NCI-H1417 (cell line): Measurements from ENCODE around the gene KRTAP10-3.
A peak's percentile ranks its signal among the peaks of the same experiment; 100 is the strongest.
"Not testable (repeated sequence)": the region's sequence is repeated elsewhere in the genome, so short reads cannot be mapped to it uniquely, and the experiment has no call there.

ENCODE experiments used
- DNase-seq, 3 experiments: peaks; one replicate each; lab custom pipeline; 2025; lab: John Stamatoyannopoulos, UW

The KRTAP10-3 gene

DNA sequence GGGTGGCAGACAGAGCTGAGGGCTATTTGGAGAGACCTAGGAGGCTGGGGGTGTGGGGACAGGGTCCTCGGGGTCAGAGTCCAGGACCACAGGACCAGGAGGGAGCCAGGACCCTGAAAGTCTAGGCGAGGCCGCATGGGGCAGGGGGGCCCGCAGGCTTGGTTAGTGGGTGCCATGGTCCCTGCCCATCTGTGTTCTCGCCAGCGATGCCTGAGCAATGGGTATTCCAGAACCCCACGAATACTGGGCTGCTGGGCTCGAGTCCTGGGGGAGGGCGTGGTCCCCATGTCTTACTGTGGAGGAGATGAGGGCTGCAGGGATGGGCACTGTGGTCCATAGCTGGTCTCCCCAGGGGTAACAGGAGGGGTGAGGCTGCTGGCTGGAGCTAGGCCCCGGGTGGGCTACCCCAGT lies 31.7 kb upstream of the KRTAP10-3 start:
- no peak for DNase-seq

DNA sequence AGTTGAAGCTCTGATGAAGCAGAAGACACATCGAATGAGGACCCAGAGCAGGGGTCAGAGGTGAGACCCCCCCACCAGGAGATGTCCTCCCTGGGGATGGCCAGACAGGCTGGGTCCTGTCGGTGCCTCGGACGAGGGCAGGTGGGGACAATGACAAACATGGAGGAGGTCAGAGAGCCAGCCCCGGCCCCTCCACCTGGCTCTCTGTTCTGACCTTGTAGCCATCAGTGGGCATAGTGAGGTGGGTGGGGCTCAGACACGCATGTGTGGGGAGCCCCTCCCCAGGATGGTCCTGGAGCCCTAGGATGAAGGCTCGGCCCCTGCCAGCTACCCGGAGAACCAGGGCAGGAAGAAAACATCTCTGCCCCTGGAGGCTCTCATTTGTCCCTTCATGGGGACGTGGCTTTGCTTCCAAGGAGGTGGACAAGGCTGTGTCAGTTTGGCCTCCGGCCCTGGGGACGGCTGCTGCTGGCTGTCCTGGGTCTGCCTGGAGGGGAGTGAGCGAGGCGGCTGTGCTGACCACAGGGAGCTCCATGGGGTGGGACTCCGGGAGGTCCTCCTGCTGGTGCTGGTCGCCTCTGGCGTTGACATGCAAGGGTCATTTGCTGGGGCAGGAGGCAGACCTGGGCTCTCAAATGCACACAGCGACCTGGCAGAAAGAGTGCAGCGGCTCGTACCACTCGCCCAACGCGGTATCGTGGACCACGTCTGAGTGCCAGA lies 31.2 kb upstream of the KRTAP10-3 start:
- no peak for DNase-seq

DNA sequence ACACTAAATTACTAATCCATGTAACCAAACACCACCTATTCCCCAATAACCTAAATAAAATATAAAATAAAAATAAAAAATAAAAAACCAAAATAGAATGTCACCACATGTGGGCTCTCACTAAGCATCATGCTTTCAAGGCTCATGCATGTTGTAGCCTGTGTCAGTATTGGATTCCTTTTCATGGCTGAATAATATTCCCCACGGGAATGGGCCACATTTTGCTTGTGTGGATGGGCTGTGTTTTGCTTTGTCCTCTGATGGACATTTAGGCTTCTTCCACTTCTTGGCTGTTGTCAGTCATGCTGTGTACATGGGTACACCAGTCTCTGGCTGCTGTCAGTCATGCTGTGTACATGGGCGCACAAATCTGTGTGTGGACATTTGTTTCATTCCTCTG lies 30.5 kb upstream of the KRTAP10-3 start:
- no peak for DNase-seq

DNA sequence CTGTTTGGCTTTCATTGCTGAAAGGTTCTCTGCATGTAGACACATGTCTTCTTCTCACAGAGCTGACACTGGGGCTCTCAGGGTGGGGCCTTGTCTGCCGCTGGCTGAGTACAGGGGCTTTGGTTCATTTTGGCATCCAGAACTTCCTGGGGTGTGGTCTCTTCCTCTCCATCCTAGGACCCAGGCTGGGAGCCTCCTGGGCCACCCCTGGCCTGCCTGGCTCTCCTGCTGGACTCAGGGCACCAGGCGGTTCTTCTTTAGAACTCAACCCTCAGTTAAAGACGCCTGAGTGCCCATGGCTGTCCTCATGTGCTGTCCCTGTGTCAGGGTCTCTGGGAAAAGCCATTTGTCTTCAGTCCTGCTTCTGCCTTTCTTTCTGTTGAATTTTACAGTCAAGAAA lies 27.3 kb upstream of the KRTAP10-3 start:
- no peak for DNase-seq

DNA sequence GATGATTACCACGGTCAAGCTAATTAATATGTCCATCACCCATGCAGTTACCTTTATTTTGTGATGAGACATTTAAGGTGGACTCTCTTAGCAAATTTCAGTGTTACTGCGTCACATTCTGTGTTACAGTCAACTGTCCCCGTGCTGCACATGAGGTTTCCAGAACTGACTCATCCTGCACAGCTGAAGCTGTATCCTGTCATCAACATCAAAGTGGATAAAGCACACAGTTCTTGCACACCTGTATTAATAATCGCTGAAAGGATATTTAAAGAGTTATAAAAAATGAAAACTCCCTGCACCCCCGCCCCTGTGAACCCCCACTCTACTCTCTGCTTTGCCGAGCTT lies 25.2 kb upstream of the KRTAP10-3 start:
- DNase-seq = peak in 2 of 3 experiments; percentile 76 to 95

DNA sequence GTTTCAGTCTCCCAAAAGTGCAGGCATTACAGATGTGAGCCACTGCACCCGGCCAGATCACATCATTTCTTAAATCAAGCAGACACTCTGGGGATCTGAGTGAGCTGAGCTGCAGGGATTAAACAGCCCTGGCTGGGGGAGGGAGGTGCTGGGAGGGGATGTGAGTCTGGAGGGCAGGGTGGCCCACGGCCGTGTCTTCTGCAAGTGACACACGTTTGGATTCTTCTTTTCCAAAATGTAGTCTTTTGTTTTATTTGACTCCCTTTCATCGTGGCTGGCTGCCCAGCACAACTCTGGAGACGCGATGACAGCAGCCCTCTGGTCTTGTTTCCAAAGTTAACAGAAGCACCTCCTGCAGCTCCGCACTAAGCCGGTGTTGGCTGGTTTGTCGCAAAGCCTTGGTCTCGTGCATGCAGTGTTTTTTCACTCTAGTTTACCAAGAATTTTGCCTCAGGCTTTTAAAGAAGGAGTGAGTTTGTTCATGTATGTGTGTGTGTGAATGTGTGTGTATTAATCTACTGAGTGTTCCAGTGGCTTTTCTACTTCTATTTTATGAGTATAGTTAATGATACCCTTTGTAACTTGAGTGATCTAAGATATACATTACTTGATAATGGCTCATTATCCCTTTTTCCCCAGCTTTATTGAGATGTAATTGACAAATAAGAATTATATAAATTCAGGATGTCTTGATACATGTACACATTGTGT lies 24.6 kb upstream of the KRTAP10-3 start:
- peak in 2 of 3 experiments; percentile 76 to 95 for DNase-seq

DNA sequence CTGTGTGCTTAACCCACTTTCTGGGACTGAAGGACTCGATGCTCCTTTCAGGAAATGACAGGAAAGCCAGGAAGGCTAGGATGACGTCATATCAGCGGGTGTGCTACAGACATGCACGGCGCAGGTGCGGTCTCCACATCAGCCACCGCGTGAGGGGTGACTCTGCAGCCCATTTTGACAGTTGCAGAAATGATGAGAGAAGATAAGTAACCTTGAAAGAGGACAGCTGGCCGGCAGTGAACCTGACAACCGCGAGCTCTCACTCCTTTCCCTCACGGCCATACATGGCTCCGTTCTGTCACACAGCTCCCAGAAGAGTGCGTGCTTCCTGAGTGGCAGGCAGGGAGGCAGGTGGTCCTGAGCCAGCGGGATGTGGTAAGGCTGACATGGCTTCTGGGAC lies 23.5 kb upstream of the KRTAP10-3 start:
- DNase-seq = peak in 1 of 3 experiments; percentile 17

DNA sequence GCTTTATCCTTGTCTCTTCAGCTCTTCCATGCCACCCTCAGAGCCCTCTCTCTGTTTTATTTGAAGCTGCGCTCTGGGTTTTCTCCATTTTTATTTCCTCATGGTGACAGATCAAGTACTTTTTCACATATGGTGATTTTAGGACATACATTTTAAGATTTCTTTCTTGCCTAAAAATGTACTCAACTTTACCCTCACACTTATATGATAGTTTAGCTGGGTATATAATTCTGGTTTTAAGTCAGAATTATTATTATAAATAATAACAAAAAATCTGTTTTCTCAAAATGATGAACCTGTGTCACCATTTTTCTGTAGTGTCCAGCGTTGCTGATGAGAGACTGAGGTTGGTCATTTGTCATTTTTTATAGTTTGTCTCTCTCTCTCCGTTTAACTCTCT lies 22.6 kb upstream of the KRTAP10-3 start:
- no peak for DNase-seq

DNA sequence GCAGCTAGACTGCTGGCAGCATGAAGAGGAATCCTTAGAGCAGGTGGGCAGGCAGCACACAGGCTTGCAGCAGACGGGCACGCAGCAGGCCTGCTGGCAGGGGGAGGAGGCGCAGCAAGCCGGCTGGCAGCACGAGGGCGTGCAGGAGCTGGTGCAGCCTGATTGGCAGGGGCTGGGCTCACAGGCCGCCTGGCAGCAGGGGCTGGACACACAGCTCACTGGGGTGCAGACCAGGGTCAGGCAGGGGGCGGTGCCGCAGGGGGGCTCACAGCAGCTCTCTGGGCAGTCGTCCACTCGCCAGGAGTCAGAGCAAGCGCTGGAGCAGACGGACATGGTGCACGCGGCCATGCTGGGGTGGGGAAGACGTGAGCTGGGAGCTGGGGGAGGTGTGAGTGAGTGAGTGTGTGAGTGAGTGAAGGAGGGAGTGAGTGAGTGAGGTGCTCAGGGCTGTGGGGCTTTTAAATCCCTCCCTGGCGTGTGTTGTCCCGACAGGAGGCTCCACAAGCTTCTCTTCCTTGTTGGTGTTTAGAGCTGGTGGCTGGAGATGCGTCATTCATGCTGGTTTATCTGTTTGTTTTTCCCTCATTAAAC lies 21.7 kb upstream of the KRTAP10-3 start, which contains the start of gene KRTAP10-5:
KRTAP10-5 (minus strand) TSS at position 374 of the 591 bp plus-strand sequence; CDS start at position 348, 26 bp downstream.
- not testable (repeated sequence) for DNase-seq

DNA sequence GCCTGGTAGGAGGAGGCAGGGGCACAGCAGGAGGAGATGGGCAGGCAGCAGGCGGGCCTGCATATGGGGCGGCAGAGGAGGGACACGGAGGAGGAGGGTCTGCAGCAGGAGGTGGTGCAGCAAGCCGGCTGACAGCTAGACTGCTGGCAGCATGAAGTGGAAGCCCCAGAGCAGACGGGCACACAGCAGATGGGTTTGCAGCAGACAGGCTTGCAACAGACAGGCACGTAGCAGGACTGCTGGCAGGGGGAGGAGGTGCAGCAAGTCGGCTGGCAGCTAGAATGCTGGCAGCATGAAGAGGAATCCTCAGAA lies 21.2 kb upstream of the KRTAP10-3 start:
- no peak for DNase-seq

DNA sequence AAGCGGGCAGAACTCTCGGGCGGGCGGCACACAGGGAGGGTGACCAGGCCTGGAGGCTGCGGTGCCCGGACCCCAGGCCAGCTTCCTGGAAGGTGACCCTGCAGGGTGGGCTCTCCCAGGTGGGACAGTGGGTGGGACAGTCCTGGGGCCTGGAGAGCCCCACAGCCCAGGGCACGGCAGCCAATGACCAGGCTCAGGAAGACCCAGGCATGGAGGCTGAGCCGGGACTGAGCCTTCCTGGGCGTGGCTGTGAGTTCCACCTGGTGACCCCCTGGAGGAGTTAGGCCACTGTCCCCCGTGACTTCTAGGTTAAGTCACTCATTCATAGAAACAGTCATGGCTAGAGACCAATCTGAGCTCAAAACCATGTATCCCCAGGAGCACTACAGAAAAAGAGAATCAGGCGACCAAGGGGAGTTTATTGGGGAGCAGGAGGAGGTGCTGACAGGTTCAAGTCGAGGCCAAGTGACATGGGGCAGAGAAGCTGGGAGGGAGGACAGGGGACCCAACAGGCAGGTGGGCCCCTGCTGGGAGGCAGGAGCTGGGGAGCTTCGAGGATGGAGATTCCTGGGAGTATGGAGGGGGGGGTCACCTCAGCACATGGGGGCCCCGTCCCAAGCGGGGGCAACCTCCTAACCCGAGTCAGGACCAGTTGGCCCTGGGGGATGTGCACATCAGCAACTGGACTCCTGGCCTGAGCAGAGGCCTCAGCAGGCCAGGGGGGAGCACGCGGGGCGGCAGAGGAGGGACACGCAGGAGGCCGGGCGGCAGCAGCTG lies 20.6 kb upstream of the KRTAP10-3 start:
- no peak for DNase-seq

DNA sequence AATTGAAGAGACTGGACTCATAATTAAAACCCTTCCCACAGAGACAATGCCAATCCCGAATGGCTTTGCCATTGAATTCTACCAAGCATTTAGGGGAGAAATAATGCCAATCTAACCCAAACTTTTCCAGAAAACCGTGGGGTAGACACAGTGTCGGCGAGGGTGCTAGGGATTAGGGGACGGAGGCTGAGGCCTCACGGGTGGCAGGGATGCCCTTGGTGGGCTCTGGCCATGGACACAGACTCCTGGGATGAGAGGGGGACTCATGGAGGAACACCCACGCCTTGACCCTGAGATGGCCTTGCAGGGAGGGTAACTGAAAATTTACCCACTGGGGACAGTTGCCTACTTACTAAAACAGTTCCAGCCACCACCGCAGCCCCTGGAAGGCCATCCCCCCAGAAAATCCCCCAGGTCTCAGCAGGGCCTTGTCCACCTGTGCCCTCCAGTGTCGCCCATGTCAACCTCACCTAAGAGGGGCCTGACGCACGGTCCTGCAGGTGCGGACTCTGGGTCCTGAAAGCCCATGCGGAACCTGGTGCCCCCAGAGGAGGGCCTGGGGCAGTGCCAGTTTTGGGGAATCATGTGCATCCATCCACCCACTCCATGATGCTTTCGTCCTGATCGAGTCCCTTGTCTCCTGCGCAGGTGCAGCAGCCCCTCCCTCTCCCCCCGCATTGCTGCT lies 19.9 kb upstream of the KRTAP10-3 start:
- DNase-seq = no peak

DNA sequence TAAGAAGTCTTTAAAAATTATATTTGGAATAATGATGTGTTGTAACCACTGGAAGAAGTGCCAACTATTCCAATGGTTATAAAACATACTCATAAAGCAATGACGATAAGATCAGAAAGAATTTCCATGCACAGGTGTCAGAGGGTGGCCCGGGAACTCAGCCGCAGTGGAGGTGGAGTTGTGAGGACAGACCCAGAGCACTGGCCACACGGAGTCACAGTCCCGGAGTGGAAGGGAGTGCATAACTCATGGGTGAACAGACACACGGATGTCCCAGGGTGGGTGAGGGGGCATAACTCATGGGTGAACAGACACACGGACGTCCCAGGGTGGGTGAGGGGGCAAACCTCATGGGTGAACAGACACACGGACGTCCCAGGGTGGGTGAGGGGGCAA lies 17.4 kb upstream of the KRTAP10-3 start:
- no peak for DNase-seq

DNA sequence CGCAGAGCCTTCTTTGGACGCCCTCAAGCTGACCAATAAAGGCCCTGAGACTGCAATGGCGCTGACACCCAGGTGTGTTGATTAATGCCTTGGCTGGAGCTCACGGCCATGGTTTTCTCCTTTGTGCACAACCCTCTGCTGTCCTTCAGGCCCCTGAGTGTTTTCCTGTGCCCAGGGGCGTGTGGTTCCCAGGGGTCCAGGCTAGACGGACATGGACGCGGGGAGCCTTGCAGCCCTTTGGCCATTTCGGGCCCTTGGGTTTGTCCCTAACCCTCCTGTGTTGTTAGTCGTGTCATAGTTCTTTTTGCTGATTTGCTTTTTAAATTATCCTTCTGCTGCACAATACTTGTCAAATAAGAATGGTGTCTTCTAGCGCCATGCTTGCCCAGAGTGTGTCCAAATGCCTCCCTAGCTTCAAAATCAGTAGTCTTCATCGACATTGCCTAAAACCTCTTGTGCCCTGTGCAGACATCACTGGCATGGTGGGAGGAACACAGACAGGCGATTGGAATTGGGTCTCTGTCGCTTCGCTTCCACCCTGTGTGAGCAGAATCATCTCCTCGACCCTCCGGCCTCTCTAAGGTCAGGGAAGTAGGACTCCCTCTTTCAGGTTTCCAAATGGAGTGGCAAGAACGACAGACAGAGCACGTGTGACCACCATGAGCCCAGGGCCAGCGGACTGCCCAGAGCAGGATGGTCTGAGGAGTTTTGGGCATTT lies 16.9 kb upstream of the KRTAP10-3 start:
- DNase-seq = no peak

DNA sequence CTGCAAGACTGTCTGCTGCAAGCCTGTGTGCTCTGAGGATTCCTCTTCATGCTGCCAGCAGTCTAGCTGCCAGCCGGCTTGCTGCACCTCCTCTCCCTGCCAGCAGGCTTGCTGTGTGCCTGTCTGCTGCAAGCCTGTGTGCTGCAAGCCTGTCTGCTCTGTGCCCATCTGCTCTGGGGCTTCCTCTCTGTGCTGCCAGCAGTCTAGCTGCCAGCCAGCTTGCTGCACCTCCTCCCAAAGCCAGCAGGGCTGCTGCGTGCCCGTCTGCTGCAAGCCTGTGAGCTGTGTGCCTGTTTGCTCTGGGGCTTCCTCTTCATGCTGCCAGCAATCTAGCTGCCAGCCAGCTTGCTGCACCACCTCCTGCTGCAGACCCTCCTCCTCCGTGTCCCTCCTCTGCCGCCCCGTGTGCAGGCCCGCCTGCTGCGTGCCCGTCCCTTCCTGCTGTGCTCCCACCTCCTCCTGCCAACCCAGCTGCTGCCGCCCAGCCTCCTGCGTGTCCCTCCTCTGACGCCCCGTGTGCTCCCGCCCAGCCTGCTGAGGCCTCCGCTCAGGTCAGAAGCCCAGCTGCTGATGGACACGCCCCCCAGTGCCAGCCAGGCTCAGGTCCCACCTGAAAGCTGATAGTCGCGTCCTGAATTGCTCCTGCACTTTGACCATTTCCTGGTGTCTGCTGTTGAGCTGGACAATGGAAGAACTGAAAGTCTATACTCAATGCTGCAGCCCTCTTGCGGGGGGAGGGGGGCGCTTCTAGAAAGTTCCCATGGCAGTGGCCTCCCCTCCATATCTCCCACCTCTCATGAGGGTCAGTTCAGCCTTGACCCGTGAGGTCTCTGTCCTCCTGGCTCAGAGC lies 16.1 kb upstream of the KRTAP10-3 start:
- DNase-seq = peak in 2 of 3 experiments; percentile 33 to 59

DNA sequence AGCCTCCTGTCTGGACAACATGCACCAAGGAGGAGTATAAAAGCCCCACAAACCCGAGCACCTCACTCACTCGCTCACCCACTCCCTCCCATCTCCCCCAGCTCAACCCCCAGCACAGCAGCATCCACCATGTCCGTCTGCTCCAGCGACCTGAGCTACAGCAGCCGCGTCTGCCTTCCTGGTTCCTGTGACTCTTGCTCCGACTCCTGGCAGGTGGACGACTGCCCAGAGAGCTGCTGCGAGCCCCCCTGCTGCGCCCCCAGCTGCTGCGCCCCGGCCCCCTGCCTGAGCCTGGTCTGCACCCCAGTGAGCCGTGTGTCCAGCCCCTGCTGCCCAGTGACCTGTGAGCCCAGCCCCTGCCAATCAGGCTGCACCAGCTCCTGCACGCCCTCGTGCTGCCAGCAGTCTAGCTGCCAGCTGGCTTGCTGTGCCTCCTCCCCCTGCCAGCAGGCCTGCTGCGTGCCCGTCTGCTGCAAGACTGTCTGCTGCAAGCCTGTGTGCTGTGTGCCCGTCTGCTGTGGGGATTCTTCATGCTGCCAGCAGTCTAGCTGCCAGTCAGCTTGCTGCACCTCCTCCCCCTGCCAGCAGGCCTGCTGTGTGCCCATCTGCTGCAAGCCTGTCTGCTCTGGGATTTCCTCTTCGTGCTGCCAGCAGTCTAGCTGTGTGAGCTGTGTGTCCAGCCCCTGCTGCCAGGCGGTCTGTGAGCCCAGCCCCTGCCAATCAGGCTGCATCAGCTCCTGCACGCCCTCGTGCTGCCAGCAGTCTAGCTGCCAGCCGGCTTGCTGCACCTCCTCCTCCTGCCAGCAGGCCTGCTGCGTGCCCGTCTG lies 15.2 kb upstream of the KRTAP10-3 start, which contains the start of gene KRTAP10-4:
KRTAP10-4 (plus strand) TSS at position 100 of the 827 bp plus-strand sequence; CDS start at position 130, 30 bp downstream.
- peak in 2 of 3 experiments; percentile 68 to 82 for DNase-seq

DNA sequence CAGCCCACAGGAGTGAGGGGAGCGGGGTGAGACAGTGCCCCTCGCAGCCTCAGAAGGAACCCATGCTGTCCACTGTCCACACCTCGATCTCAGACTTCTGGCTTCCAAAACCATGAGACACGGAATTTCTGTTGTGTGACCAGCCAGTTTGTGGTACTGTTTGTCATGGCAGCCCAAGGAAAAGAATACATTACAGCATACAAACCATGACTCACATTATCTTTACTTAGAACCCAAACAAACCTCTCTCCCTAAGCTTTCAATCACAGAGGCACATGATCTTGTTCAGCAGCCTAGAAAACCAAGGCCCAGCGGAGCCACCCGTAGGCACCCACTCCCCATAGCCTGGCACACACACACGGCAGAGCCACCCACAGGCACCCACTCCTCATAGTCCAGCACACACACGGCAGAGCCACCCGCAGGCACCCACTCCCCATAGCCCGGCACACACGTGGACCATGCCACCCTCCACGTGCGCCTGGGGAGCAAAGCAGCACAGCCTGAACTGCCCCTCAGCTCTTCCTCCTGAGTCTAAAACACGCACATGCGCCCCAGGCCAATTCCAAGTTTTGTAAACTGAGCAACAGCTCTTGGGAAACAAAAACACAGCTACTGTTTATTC lies 14.5 kb upstream of the KRTAP10-3 start:
- DNase-seq = peak in 1 of 3 experiments; percentile 69

DNA sequence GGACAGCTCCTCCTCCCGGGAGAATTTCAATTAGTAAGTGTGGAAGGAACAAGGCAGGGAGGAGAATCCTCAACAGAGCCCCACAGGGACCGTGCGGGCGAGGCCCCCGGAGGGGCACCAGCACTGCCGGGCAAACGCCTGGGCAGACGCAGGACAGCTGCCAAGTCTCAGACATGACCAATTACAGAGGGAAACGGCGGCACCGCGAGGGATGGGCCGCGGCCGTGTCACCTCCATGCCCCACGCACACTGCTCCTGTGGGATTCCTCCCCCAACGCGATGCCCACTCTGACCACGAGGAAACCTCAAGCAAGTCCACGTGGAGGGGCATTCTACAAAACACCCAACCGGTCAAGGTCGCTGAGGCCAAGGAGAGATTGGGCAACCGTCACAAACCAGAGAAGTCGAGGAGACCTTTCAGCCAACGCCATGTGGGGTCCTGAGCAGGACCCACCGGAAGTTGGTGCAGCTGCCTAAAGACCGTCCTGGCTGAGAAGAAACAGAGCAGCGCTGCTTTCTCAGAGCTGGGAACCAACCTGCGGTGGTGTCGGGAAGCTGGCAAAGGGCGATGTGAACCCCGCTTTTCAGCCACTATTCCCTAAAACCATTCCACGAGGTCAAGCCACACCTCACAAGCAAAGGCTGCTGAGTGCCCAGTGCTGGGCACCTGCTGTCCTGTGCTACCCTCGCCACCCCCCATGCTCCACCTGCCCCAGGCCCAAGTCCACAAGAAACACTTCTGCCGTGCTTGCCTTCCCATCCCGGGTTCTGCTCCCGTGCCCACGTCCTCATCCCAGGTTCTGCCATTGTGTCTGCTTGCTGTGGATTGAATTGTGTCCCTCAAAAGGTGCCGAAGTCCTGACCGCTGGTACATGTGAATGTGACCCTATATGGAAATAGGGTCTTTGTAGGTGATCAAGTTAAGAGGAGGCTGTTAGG lies 13.5 kb upstream of the KRTAP10-3 start:
- no peak for DNase-seq
